ENCODE results near the gene ZFYVE16. TPM values are rescaled to one million over a fixed set of nuclear protein-coding genes. Genes with fewer than 3 reads are reported as not detected.
"Not testable (repeated sequence)": the region's sequence is repeated elsewhere in the genome, so short reads cannot be mapped to it uniquely, and the experiment has no call there.

ZFYVE16 gene
- total RNA-seq, 4 donors from 2014 or later: 16.8 to 40.7 (median 22.8) TPM

DNA sequence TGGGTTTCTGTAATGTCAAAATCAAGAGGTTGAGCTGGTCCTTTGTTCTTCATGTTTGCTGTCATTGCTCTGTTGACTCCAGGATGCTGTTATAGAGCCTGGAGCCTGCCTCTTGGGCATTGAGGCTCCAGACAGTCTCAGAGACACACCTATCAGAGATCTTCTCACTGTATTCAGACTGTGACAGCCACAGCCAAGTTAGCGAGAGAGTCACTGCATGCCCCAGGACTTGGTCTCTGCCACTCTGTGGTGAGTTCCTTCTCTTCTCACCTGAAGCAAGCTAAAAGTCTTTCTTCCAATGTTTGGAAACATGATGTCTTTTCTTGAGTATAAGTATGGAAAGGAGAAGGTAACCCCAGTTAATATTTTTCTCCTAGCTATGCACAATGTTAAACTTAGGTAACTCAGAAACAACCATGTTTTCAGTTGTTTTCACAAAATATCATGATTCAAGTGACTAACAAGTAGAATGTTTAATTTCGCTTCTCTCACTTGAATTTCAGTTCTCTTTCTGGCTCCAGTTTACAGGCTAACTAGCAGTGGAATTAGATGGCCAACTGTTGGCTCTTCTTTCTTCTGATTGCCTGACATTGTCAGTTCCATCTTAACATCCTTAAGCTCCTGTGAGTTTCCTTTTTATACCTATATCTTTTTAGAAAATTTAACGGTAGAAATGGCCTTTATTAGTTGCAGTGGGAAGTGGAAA lies 20.6 kb upstream of the ZFYVE16 start:
- Histone ChIP-seq H3K9me3 (peaks cover 0 to under 1% (median 0%) of the 10 kb centered on the region in 4 donors), H3K4me3 (no peak overlapping the region), H3K36me3 (no peaks in the 10 kb centered on the region), H3K4me1 (no peaks in the 10 kb centered on the region), H3K27ac (replicated peaks in 1 of 4) (no peak overlapping the region), H3K27me3 (no peaks in the 10 kb centered on the region)
- intact Hi-C loops (cut with DNase I): no loop called here
- TF ChIP-seq POLR2A (IDR thresholded peaks at IDR 0.05; ENCODE audit: low read depth) (no peak), POLR2AphosphoS5 (IDR thresholded peaks at IDR 0.05) (no peak), EP300 (IDR thresholded peaks at IDR 0.05) (no peak)
- TF ChIP-seq, protein P1, sequence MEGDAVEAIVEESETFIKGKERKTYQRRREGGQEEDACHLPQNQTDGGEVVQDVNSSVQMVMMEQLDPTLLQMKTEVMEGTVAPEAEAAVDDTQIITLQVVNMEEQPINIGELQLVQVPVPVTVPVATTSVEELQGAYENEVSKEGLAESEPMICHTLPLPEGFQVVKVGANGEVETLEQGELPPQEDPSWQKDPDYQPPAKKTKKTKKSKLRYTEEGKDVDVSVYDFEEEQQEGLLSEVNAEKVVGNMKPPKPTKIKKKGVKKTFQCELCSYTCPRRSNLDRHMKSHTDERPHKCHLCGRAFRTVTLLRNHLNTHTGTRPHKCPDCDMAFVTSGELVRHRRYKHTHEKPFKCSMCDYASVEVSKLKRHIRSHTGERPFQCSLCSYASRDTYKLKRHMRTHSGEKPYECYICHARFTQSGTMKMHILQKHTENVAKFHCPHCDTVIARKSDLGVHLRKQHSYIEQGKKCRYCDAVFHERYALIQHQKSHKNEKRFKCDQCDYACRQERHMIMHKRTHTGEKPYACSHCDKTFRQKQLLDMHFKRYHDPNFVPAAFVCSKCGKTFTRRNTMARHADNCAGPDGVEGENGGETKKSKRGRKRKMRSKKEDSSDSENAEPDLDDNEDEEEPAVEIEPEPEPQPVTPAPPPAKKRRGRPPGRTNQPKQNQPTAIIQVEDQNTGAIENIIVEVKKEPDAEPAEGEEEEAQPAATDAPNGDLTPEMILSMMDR (IDR thresholded peaks at IDR 0.05): no peak
- DNase-seq (ENCODE audit: extremely low spot score): no peak
- 78% methylated on average over 3 of the region's 3 CpGs for WGBS

DNA sequence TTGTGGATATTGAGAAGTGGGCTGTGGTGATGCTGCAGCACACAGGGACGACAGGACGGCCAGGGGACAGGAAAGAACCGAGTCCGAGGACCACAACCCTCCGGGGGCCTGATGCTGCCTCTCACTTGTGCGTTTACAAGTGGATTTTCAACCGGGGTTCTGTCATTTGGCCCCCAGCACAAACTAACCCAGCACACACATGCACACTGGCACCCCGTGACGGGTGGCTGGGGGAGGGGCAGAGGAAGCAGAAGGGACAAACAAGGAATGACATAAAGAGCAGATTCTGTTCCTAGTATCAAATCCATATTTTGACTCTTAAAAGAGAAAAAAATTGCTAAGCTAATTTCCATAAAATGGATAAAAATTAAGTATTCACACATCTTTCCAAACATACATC lies 18.3 kb upstream of the ZFYVE16 start:
- Histone ChIP-seq H3K27ac (replicated peaks in 1 of 4) (no peak overlapping the region), H3K9me3 (peaks cover 0 to 7% (median 3%) of the 10 kb centered on the region in 4 donors), H3K4me3 (no peak overlapping the region), H3K36me3 (no peaks in the 10 kb centered on the region), H3K4me1 (no peaks in the 10 kb centered on the region), H3K27me3 (no peaks in the 10 kb centered on the region)
- 54% methylated on average over 9 of the region's 9 CpGs for WGBS
- DNase-seq (ENCODE audit: extremely low spot score): no peak
- TF ChIP-seq POLR2AphosphoS5 (IDR thresholded peaks at IDR 0.05): no peak
- TF ChIP-seq POLR2A (IDR thresholded peaks at IDR 0.05; ENCODE audit: low read depth): no peak
- no peak for TF ChIP-seq EP300 (IDR thresholded peaks at IDR 0.05)
- TF ChIP-seq, protein P1 (IDR thresholded peaks at IDR 0.05): no peak
- intact Hi-C loops (cut with DNase I): no loop called here

DNA sequence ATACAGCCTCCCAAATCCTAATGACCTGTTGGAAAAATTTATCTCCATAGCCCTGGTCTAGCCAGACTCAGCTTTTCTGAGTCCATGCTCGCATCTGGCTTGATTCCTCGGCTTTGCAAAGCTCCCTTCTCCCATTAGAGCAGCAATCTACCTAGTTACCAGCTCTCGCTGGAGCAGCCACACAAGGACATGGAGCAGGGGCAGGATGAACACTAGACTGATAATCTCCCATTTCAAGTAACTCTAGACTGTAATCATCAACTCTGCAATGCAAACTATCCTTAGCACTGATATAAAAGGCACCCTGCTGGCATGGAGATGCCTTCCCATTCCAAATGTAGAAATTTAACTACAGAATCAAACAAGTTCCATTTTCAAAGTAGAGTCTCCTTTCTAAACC lies 17.5 kb upstream of the ZFYVE16 start:
- H3K27ac ChIP-seq (replicated peaks in 1 of 4); H3K4me3 ChIP-seq; intact Hi-C loops (cut with DNase I); H3K4me1 ChIP-seq; H3K9me3 ChIP-seq; H3K27me3 ChIP-seq; H3K36me3 ChIP-seq; DNase-seq (ENCODE audit: extremely low spot score): not testable (repeated sequence)
- WGBS: 85% methylated on average over 3 of the region's 3 CpGs

DNA sequence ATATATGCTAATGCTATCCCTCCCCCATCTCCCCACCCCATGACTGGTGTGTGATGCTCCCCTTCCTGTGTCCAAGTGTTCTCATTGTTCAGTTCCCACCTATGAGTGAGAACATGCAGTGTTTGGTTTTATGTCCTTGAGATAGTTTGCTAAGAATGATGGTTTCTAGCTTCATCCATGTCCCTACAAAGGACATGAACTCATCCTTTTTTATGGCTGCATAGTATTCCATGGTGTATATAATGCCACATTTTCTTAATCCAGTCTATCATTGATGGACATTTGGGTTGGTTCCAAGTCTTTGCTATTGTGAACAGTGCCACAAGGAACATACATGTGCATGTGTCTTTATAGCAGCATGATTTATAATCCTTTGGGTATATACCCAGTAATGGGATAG lies 16.6 kb upstream of the ZFYVE16 start:
- DNase-seq (ENCODE audit: extremely low spot score); intact Hi-C loops (cut with DNase I); H3K27me3 ChIP-seq; H3K4me1 ChIP-seq; H3K27ac ChIP-seq (replicated peaks in 1 of 4); H3K4me3 ChIP-seq; H3K9me3 ChIP-seq; H3K36me3 ChIP-seq: not testable (repeated sequence)

DNA sequence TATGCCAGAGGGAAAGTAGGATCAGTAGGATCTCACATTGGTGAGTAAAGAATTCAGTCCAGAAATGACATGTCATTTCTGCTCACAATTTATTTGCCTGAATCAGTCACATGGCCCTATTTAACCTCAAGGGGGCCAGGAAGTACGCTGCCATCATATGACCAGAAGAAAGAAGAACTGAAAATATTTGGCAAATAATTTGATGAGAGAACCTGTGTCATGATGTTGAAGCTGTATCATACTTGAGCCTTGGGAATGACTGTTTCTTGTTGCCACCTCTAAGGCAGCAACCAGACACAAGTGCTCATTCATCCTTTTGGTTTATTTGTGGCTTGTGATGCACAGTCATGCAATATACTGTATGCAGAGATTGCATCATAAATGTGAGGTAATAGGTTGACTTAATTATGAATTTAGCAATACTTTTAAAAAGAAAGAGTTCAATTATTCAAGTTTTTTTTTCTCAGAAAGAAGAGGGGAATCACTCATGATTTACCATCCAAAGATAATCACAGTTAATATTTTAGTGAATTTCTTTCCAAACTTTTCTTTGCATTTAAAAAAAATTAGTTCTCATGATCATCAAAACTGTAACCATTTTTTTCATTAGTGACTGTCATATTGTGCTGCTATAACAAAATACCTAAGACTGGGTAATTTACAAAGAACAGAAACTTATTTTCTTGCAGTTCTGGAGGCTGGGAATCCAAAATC lies 8.2 kb upstream of the ZFYVE16 start:
- no peaks in the 10 kb centered on the region for H3K9me3 ChIP-seq
- no peak overlapping the region for H3K27ac ChIP-seq (replicated peaks in 1 of 4)
- DNase-seq (ENCODE audit: extremely low spot score): no peak
- H3K4me1 ChIP-seq: no peaks in the 10 kb centered on the region
- H3K36me3 ChIP-seq: no peaks in the 10 kb centered on the region
- TF ChIP-seq, protein P1 (IDR thresholded peaks at IDR 0.05): no peak
- TF ChIP-seq POLR2A (IDR thresholded peaks at IDR 0.05; ENCODE audit: low read depth) (no peak), EP300 (IDR thresholded peaks at IDR 0.05) (no peak), POLR2AphosphoS5 (IDR thresholded peaks at IDR 0.05) (no peak)
- H3K27me3 ChIP-seq: peaks cover 0 to 13% (median 0%) of the 10 kb centered on the region in 4 donors
- intact Hi-C loops (cut with DNase I): loop anchor here (10.0 kb wide), 1 partner anchor 145 kb away; the partner anchor contains the start of gene SERINC5
- no peak overlapping the region for H3K4me3 ChIP-seq
- 70% methylated on average over 1 of the region's 1 CpG for WGBS

DNA sequence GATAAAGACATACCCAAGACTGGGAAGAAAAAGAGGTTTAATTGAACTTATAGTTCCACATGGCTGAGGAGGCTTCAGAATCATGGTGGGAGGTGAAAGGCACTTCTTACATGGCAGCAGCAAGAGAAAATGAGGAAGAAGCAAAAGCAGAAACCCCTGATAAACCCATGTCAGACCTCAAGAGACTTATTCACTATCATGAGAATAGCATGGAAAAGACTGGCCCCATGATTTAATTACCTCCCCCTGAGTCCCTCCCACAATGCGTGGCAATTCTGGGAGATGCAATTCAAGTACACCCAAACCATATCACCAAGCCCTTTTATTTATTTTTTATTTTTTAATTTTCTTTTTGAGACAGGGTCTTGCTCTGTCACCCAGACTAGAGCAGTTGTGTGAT lies 7.5 kb upstream of the ZFYVE16 start:
- intact Hi-C loops (cut with DNase I): loop anchor here (10.0 kb wide), 1 partner anchor 146 kb away; the partner anchor contains the start of gene SERINC5
- not testable (repeated sequence) for H3K9me3 ChIP-seq; DNase-seq (ENCODE audit: extremely low spot score); H3K27ac ChIP-seq (replicated peaks in 1 of 4); H3K4me1 ChIP-seq; H3K4me3 ChIP-seq; H3K36me3 ChIP-seq
- WGBS: 96% methylated on average over 1 of the region's 1 CpG
- H3K27me3 ChIP-seq: peaks cover 0 to 13% (median 0%) of the 10 kb centered on the region in 4 donors
